ENCODE measurements around the gene VSIG1.

- no peak for TF ChIP-seq YY1 (IDR thresholded peaks at IDR 0.05; ENCODE audit: insufficient read depth, insufficient replicate concordance, low read depth, low read length)
- TF ChIP-seq RFX3 (CRISPR knock-in tag; IDR thresholded peaks at IDR 0.05) = no peak
- no peak for TF ChIP-seq STAT5B (CRISPR knock-in tag; IDR thresholded peaks at IDR 0.05)
- no peak for TF ChIP-seq ZBTB38 (CRISPR knock-in tag; IDR thresholded peaks at IDR 0.05)
- no peak for TF ChIP-seq JUND (CRISPR knock-in tag; IDR thresholded peaks at IDR 0.05)
- TF ChIP-seq SNAPC5 (CRISPR knock-in tag; IDR thresholded peaks at IDR 0.05; ENCODE audit: borderline replicate concordance) = no peak
- TF ChIP-seq CTCF (CRISPR knock-in tag; IDR thresholded peaks at IDR 0.05) = no peak
Measured at GRCh38 chrX:108105473-108105872, 60.6 kb downstream of the VSIG1 start.

Data from HepG2 (cell line).